Suprapubic skin (tissue), 4 donors: ENCODE results near the gene CSPG4. TPM values are rescaled to one million over a fixed set of nuclear protein-coding genes. Genes with fewer than 3 reads are reported as not detected.
A peak's percentile ranks its signal among the peaks of the same experiment; 100 is the strongest.
"Not testable (repeated sequence)": the region's sequence is repeated elsewhere in the genome, so short reads cannot be mapped to it uniquely, and the experiment has no call there.

Experiments used
- DNase-seq, 2 donors: peaks; one replicate each; pipeline ENCODE4 v3.0.0-alpha.2; 2019; ENCODE audit warnings: low spot score in 2 of 2
- H3K27ac ChIP-seq: fragments of 200-600 bp; sonication (generic); one replicate; pipeline ENCODE4 v1.5.1; 2019
- H3K27me3 ChIP-seq: fragments of 200-600 bp; sonication (generic); one replicate; pipeline ENCODE4 v1.5.1; 2019
- H3K36me3 ChIP-seq: fragments of 200-600 bp; sonication (generic); one replicate; pipeline ENCODE4 v1.5.1; 2019
- H3K4me1 ChIP-seq: fragments of 200-600 bp; sonication (generic); one replicate; pipeline ENCODE4 v1.5.1; 2019
- H3K4me3 ChIP-seq: fragments of 200-600 bp; sonication (generic); one replicate; pipeline ENCODE4 v1.5.1; 2019; ENCODE audit warnings: mild to moderate bottlenecking
- H3K9me3 ChIP-seq: fragments of 200-600 bp; sonication (generic); one replicate; pipeline ENCODE4 v1.5.1; 2019
- EP300 ChIP-seq: sonication (generic); formaldehyde crosslinking; IDR thresholded peaks from one replicate; pipeline ENCODE4 v1.6.1; 2017; ENCODE audit warnings: antibody characterized with exemption
- POLR2A ChIP-seq, 2 donors: fragments of 450-650 bp; IDR thresholded peaks; one replicate each; pipeline ENCODE4 v1.6.1; 2017; ENCODE audit warnings: antibody characterized with exemption in 2 of 2, mild to moderate bottlenecking in 2 of 2, moderate library complexity in 2 of 2
- POLR2AphosphoS5 ChIP-seq, 3 donors: sonication (generic); formaldehyde crosslinking; IDR thresholded peaks; one replicate each; pipeline ENCODE4 v1.6.1; 2017; ENCODE audit warnings: antibody characterized with exemption in 3 of 3
- WGBS: methylation state at CpG from one replicate; pipeline ENCODE4 v1.1.5; 2018; 5-methylcytosine and 5-hydroxymethylcytosine counted together
- total RNA-seq, 4 donors: library from RNA; depleted of rRNA; stranded (reverse); fragments of >200 nt; gene quantifications; one replicate each; pipeline ENCODE4 v1.1.0, GENCODE V29; 2016
- TF ChIP-seq, protein P1 (sequence below), 2 donors: fragments of 200-600 bp in 1 of 2; fragments of 450-650 bp in 1 of 2; sonication (generic) in 1 of 2; IDR thresholded peaks; one replicate each; pipeline ENCODE4 v1.5.1; 2016 to 2019; ENCODE audit warnings: antibody characterized with exemption in 2 of 2, mild to moderate bottlenecking in 1 of 2, moderate library complexity in 1 of 2

Gene CSPG4
- total RNA-seq, 4 donors from 2014 or later, result 12.8 to 19.7 (median 14.0) TPM

DNA sequence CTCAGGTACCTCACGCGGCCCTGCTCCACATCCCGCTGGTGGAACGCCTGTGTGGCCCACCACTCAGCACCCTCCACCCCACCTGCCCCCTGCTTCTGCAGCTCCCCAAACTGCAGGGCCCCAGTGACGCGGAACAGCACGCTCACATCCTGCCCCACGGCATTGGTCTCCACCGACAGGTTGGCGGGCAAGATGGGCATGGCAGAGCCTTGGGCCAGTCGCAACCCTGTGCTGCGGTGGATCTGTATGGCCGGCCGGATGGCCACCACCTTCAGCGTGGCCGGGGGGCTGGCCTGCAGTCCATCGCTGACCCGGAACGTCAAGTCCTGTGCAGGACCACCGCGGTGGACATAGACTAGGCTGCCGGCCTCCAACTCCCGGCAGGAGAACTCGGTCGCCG is 23.8 kb downstream of the CSPG4 start:
- no peak for DNase-seq
- no CpG with 5 or more reads among the region's 26 CpGs for WGBS
- H3K36me3 ChIP-seq, result peaks cover 14% of the 10 kb centered on the region
- H3K4me3 ChIP-seq, result no peak overlapping the region
- TF ChIP-seq POLR2A (IDR thresholded peaks at IDR 0.05) (no peak), EP300 (no peak), POLR2AphosphoS5 (IDR thresholded peaks at IDR 0.05) (no peak)
- TF ChIP-seq, protein P1, sequence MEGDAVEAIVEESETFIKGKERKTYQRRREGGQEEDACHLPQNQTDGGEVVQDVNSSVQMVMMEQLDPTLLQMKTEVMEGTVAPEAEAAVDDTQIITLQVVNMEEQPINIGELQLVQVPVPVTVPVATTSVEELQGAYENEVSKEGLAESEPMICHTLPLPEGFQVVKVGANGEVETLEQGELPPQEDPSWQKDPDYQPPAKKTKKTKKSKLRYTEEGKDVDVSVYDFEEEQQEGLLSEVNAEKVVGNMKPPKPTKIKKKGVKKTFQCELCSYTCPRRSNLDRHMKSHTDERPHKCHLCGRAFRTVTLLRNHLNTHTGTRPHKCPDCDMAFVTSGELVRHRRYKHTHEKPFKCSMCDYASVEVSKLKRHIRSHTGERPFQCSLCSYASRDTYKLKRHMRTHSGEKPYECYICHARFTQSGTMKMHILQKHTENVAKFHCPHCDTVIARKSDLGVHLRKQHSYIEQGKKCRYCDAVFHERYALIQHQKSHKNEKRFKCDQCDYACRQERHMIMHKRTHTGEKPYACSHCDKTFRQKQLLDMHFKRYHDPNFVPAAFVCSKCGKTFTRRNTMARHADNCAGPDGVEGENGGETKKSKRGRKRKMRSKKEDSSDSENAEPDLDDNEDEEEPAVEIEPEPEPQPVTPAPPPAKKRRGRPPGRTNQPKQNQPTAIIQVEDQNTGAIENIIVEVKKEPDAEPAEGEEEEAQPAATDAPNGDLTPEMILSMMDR (IDR thresholded peaks at IDR 0.05), result no peak
- no peaks in the 10 kb centered on the region for H3K9me3 ChIP-seq
- H3K27ac ChIP-seq, result no peak overlapping the region
- H3K4me1 ChIP-seq, result peaks cover 20% of the 10 kb centered on the region
- peaks cover 6% of the 10 kb centered on the region for H3K27me3 ChIP-seq

DNA sequence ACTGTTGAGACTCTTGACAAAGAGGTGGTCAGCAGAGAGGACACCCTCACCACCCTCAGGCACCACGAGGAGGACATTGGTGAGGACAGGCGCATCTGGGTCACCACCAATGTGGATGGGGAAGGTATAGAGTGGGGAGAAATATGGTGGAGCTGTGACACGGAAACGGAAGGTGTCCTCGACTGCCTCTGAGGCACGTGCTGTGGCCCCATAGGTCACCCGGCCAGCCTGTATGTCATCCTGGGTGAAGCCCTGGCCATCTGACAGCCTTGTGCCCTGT is 24.4 kb downstream of the CSPG4 start:
- Histone ChIP-seq H3K27me3 (peaks cover 6% of the 10 kb centered on the region), H3K4me3 (no peak overlapping the region), H3K9me3 (no peaks in the 10 kb centered on the region), H3K36me3 (peaks cover 14% of the 10 kb centered on the region), H3K27ac (no peak overlapping the region), H3K4me1 (peaks cover 20% of the 10 kb centered on the region)
- no peak for DNase-seq
- TF ChIP-seq POLR2AphosphoS5 (IDR thresholded peaks at IDR 0.05), result no peak
- TF ChIP-seq, protein P1 (IDR thresholded peaks at IDR 0.05), result no peak
- TF ChIP-seq EP300, result no peak
- TF ChIP-seq POLR2A (IDR thresholded peaks at IDR 0.05), result no peak
- WGBS, result 89% methylated on average over 7 of the region's 7 CpGs

DNA sequence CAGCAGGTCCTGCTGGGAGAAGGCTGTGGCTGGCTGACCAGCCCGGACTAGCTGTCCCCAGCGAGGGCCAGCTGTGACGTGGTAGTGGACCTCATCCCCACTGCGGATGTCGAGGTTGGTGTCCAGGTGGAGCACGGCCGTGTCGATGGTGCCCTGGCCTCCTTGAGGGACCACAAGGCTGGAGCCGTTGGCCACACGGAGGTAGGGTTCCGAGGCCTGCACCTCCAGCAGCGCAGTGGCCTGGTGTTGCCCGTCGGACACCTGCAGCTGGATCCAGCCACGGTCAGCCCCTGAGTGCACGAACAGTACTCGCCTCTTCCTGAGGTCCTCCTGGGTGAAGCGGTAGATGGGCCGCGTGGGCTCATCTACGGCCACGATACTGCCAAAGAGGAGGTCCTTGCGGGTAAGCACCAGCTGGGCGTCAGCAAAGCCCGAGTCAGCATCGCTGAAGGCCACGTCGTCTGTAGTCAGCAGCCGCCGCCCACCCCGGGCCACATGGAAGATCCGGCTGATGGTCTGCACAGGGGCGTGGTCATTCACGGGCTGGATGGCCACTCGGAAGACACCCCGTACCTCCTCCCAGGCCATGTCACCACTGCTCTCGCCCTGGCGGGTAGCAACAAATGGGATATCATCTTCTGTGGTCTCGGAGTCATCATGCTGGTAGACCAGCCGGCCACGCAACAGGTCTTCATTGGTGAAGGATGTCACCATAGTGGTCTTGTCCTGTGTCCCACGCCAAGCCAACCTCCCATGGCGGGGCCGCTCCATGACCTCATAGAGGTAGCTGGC is 25.0 kb downstream of the CSPG4 start:
- DNase-seq, result no peak
- Histone ChIP-seq H3K27me3 (peaks cover 6% of the 10 kb centered on the region), H3K4me3 (no peak overlapping the region), H3K4me1 (peaks cover 20% of the 10 kb centered on the region), H3K9me3 (no peaks in the 10 kb centered on the region), H3K27ac (no peak overlapping the region), H3K36me3 (peaks cover 14% of the 10 kb centered on the region)
- 91% methylated on average over 27 of the region's 44 CpGs for WGBS
- TF ChIP-seq, protein P1 (IDR thresholded peaks at IDR 0.05), result no peak
- TF ChIP-seq EP300, result no peak
- no peak for TF ChIP-seq POLR2A (IDR thresholded peaks at IDR 0.05)
- TF ChIP-seq POLR2AphosphoS5 (IDR thresholded peaks at IDR 0.05), result no peak

DNA sequence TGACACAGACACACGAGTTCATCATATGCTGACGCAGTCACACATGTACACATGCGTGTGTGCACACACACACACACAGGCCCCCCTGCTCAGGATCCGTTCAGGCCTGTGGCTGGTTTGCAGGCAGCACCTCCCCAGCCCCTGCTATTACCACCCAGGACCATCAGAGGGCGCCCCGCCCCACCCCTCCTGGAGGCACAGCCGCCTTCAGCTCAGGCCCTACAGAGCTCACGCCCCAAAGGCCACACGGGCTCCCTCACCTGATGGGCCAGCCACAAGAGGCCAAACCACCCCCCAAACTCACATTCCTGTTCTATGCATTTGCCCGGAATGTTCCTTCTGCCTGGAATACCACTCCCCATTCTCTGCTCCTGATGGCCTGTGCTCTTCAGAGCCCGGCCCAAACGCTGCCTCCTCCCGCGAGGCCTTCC is 26.4 kb downstream of the CSPG4 start:
- H3K9me3 ChIP-seq, H3K27ac ChIP-seq, DNase-seq, H3K4me3 ChIP-seq, H3K27me3 ChIP-seq: not testable (repeated sequence)
- peaks cover 14% of the 10 kb centered on the region for H3K36me3 ChIP-seq
- TF ChIP-seq, protein P1 (IDR thresholded peaks at IDR 0.05), result peak; percentile 57 to 90
- WGBS, result 61% methylated on average over 6 of the region's 14 CpGs
- H3K4me1 ChIP-seq, result peaks cover 20% of the 10 kb centered on the region

DNA sequence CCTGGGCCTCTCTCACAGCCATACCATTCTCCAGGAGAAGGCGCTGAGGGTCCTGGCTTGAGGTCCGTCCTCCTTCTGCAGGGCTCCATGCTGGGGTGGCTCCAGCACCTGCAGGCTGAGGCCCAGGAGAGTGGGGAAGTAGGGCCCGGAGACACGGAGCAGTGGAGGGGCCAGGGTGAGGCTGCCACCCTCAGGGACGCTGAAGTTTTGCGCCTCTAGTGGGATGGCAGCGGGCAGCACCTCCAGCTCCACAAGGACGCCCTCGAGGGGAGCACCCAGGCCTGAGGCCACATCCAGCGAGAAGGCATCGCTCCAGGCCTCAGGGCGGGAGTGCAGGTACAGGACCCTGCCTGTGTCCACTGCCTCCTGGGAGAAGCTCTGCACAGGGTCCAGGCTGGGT is 27.5 kb downstream of the CSPG4 start:
- peaks cover 14% of the 10 kb centered on the region for H3K36me3 ChIP-seq
- H3K9me3 ChIP-seq, result no peaks in the 10 kb centered on the region
- peaks cover 20% of the 10 kb centered on the region for H3K4me1 ChIP-seq
- DNase-seq, result no peak
- WGBS, result 76% methylated on average over 6 of the region's 12 CpGs
- H3K27me3 ChIP-seq, result peaks cover 6% of the 10 kb centered on the region
- H3K27ac ChIP-seq, result no peak overlapping the region
- TF ChIP-seq, protein P1 (IDR thresholded peaks at IDR 0.05), result no peak
- TF ChIP-seq POLR2A (IDR thresholded peaks at IDR 0.05) (no peak), POLR2AphosphoS5 (IDR thresholded peaks at IDR 0.05) (no peak), EP300 (no peak)
- no peak overlapping the region for H3K4me3 ChIP-seq
